HFFc6 (cell line): ENCODE data around the gene GFI1. TPM values are rescaled to one million over a fixed set of nuclear protein-coding genes. Genes with fewer than 3 reads are reported as not detected.

Source experiments
- DNase-seq: peaks from one replicate; pipeline ENCODE4 v3.0.0-alpha.2; 2018
- H3K27ac Mint-ChIP-seq: 2 replicates; pipeline ENCODE4 v1.8.0; 2020; ENCODE audit warnings: mild to moderate bottlenecking, mixed read lengths
- H3K27me3 Mint-ChIP-seq: 2 replicates; pipeline ENCODE4 v1.8.0; 2021; ENCODE audit warnings: mild to moderate bottlenecking, moderate library complexity, mixed read lengths; ENCODE audit not compliant: insufficient read depth
- H3K36me3 Mint-ChIP-seq: 2 replicates; pipeline ENCODE4 v1.8.0; 2021; ENCODE audit warnings: low read depth, mixed read lengths
- H3K4me1 Mint-ChIP-seq: 2 replicates; pipeline ENCODE4 v1.8.0; 2020; ENCODE audit warnings: low read depth, mixed read lengths
- H3K4me3 Mint-ChIP-seq: 2 replicates; pipeline ENCODE4 v1.8.0; 2020; ENCODE audit warnings: mild to moderate bottlenecking, moderate library complexity, mixed read lengths
- H3K9me3 Mint-ChIP-seq: 2 replicates; pipeline ENCODE4 v1.8.0; 2020; ENCODE audit warnings: mild to moderate bottlenecking, mixed read lengths
- total RNA-seq, 6 experiments: library from RNA; stranded (reverse); fragmentation: NEBNext Ultra II Directional; extraction: Animal tissue kit (Norgen Biotek cat#: 25700); gene quantifications; 2 replicates in 1 of 6; 3 replicates in 5 of 6; pipeline ENCODE4 v1.2.3, GENCODE V29; 2021
- TF ChIP-seq, protein P1 (sequence below): fragments of 200-600 bp; sonication (generic); IDR thresholded peaks from 2 replicates; pipeline ENCODE4 v1.5.0; 2021; ENCODE audit warnings: antibody characterized with exemption, mild to moderate bottlenecking

Gene GFI1
- total RNA-seq, 6 experiments from 2014 or later: 0.05 to 0.28 (median 0.07) TPM; not detected in 1

DNA sequence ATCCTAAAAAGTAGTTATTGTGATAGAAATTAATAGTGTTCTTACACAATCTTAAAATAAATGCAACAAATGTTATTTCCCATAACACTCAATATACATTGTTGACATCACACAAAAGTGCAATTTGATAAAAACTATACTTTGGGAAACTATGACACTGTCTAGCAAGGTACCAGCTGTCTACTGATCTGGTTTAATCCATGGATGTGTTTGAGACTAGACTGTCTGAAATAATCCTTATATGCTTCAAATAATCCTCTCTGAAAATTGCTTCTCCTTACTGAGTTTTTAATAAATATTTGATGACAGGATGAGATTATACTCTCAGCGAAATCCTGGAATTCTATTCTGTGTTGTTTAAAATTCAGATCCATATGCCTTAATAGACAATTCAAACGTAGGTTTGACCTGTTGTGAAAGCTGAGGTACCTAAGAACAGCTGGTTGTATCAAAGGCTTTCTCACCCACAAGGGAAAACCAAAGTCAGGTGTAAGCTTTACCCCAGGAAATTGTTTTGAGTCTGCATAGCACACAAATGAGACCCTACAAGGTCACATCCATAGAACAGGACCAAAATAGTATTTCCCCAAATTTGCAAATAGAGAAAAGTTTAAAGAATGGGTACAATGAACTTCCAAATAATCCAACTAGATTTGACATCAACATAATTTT lies 8.8 kb upstream of the GFI1 start:
- H3K4me3 Mint-ChIP-seq: no peak overlapping the region
- no peaks in the 10 kb centered on the region for H3K36me3 Mint-ChIP-seq
- TF ChIP-seq, protein P1, sequence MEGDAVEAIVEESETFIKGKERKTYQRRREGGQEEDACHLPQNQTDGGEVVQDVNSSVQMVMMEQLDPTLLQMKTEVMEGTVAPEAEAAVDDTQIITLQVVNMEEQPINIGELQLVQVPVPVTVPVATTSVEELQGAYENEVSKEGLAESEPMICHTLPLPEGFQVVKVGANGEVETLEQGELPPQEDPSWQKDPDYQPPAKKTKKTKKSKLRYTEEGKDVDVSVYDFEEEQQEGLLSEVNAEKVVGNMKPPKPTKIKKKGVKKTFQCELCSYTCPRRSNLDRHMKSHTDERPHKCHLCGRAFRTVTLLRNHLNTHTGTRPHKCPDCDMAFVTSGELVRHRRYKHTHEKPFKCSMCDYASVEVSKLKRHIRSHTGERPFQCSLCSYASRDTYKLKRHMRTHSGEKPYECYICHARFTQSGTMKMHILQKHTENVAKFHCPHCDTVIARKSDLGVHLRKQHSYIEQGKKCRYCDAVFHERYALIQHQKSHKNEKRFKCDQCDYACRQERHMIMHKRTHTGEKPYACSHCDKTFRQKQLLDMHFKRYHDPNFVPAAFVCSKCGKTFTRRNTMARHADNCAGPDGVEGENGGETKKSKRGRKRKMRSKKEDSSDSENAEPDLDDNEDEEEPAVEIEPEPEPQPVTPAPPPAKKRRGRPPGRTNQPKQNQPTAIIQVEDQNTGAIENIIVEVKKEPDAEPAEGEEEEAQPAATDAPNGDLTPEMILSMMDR: no peak
- no peak overlapping the region for H3K27ac Mint-ChIP-seq
- no peak for DNase-seq
- H3K27me3 Mint-ChIP-seq: peaks cover 10% of the 10 kb centered on the region
- H3K9me3 Mint-ChIP-seq: no peaks in the 10 kb centered on the region
- no peaks in the 10 kb centered on the region for H3K4me1 Mint-ChIP-seq

DNA sequence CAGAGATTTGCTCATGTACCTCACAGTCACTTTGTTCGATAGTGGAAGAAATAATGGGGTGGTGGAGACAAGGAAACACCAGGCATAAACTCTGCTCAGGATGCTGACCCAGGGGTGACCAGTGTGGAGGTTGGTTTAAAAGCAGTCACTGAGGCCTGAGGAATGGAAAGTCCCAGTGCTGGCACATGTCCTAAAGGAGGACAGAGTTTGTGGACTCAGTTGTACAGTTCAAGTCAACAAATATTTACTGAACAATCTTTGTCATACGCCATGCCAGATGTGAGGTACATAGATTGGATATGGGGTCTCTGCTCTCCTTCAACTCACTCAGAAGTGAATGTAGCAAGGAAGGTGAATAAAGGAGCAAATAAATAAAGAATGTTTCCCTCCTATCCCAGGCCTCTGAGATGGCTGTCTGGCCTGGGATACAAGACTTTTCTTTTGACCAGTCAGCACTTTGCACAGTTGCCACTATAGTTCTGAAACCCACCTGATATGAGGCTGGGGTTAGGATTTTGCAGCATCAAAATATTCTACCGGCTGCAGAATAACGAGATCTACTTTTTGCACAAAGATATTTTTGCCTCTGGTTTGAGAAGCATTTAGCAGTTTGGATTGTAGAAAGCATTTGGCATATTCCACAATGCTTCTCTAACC lies 7.9 kb upstream of the GFI1 start:
- H3K4me3 Mint-ChIP-seq: no peak overlapping the region
- DNase-seq: no peak
- no peaks in the 10 kb centered on the region for H3K36me3 Mint-ChIP-seq
- H3K27ac Mint-ChIP-seq: no peak overlapping the region
- H3K9me3 Mint-ChIP-seq: no peaks in the 10 kb centered on the region
- H3K4me1 Mint-ChIP-seq: no peaks in the 10 kb centered on the region
- H3K27me3 Mint-ChIP-seq: peaks cover 10% of the 10 kb centered on the region
- TF ChIP-seq, protein P1: no peak

DNA sequence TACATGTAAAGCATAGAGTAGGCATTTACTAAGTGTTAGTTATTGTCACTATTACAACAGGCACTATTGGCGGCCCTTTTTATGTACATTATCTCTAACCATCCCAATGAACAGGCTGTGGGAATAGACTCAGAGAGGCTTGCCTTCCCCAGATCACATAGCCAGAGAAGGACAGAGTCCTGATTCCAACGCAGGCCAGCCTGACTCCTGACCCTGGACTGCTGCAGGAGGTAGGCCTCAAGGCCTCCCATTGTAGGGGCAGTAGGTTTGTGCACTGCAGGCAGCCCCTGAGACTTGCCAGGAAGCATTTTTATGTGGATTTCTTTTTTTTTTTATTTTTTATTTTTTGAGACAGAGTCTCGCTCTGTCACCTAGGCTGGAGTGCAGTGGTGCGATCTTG lies 6.4 kb upstream of the GFI1 start:
- Mint-ChIP-seq H3K36me3 (no peaks in the 10 kb centered on the region), H3K4me1 (no peaks in the 10 kb centered on the region), H3K27ac (no peak overlapping the region), H3K9me3 (no peaks in the 10 kb centered on the region), H3K27me3 (peaks cover 22% of the 10 kb centered on the region), H3K4me3 (no peak overlapping the region)
- TF ChIP-seq, protein P1: no peak
- DNase-seq: no peak

DNA sequence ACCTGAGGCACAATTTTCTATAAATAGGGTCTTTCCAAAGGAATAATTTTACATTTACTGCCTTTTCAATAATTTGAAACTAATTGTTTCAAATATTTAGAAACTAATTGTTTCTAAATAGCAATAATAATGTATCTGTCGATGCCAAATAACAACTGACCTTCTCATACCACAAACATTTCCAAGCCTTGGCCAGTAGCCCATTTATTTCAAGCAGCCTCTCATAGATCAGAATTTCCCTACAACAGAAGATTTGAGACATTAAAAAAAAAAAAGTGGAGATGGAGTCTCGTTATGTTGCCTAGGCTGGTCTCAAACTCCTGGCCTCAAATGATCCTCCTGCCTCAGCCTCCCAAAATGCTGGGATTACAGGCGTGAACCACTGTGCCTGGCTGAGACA lies 2.1 kb upstream of the GFI1 start:
- Mint-ChIP-seq H3K27me3 (peaks cover 42% of the 10 kb centered on the region), H3K4me3 (no peak overlapping the region), H3K27ac (no peak overlapping the region), H3K36me3 (no peaks in the 10 kb centered on the region), H3K9me3 (no peaks in the 10 kb centered on the region), H3K4me1 (peaks cover 16% of the 10 kb centered on the region)
- no peak for DNase-seq
- TF ChIP-seq, protein P1: no peak

DNA sequence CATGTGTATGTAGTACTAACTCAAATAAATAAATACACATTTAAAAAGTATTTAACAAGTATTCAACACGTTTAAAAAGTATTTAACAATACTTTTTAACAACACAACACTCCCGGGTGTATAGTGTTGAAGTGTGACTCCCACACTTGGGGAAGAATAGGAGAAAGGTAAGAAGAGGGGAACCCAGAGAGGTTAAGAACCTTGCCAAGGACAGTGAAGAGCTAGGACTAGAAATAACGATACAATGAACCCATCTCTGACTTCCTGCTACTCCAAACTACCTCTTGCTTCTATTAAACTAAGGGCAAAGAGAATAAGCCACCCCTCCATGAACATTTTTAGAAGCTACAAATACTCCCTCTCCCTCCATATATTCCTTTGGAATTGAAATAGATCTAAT lies 1.7 kb upstream of the GFI1 start:
- DNase-seq: no peak
- TF ChIP-seq, protein P1: no peak
- H3K27me3 Mint-ChIP-seq: peaks cover 43% of the 10 kb centered on the region
- H3K36me3 Mint-ChIP-seq: no peaks in the 10 kb centered on the region
- H3K27ac Mint-ChIP-seq: no peak overlapping the region
- H3K4me3 Mint-ChIP-seq: no peak overlapping the region
- peaks cover 16% of the 10 kb centered on the region for H3K4me1 Mint-ChIP-seq
- no peaks in the 10 kb centered on the region for H3K9me3 Mint-ChIP-seq
